MCF 10A (cell line): Measurements from ENCODE around the gene RDM1. TPM values are rescaled to one million over a fixed set of nuclear protein-coding genes. Genes with fewer than 3 reads are reported as not detected.

Source experiments
- BruUV-seq: library from RNA; stranded (reverse); fragments of 400-500 nt; replicated peaks from 2 replicates; lab custom pipeline; 2021; lab: Mats Ljungman, UMichigan
- CTCF ChIA-PET: fragments of 300-600 bp; sonication (Branson Sonifier 250); formaldehyde crosslinking; extraction: SDS; loops from one replicate; lab custom pipeline; 2021; ENCODE audit warnings: antibody characterized with exemption, inconsistent platforms; lab: Yijun Ruan, JAX
- POLR2A ChIA-PET: fragments of 300-600, 350-650 bp; sonication (Branson Sonifier 250); formaldehyde crosslinking; extraction: SDS; loops from one replicate; lab custom pipeline; 2020; ENCODE audit warnings: antibody characterized with exemption, inconsistent platforms; lab: Yijun Ruan, JAX
- DNase-seq: peaks from one replicate; pipeline ENCODE4 v3.0.0-alpha.2; 2018; ENCODE audit not compliant: unreplicated experiment
- H3K27ac Mint-ChIP-seq: one replicate; pipeline ENCODE4 v1.8.0; 2022; ENCODE audit warnings: mild to moderate bottlenecking, low read depth, mixed read lengths; ENCODE audit not compliant: unreplicated experiment
- H3K27me3 Mint-ChIP-seq: one replicate; pipeline ENCODE4 v1.8.0; 2022; ENCODE audit warnings: mixed read lengths; ENCODE audit not compliant: insufficient read depth, unreplicated experiment
- H3K36me3 Mint-ChIP-seq: one replicate; pipeline ENCODE4 v1.8.0; 2022; ENCODE audit warnings: mild to moderate bottlenecking, moderate library complexity, mixed read lengths; ENCODE audit not compliant: insufficient read depth, unreplicated experiment
- H3K4me1 Mint-ChIP-seq: one replicate; pipeline ENCODE4 v1.8.0; 2022; ENCODE audit warnings: mixed read lengths; ENCODE audit not compliant: insufficient read depth, unreplicated experiment
- H3K4me3 Mint-ChIP-seq: one replicate; pipeline ENCODE4 v1.8.0; 2022; ENCODE audit warnings: mild to moderate bottlenecking, moderate library complexity, mixed read lengths; ENCODE audit not compliant: unreplicated experiment
- H3K9me3 Mint-ChIP-seq: one replicate; pipeline ENCODE4 v1.8.0; 2022; ENCODE audit warnings: mixed read lengths; ENCODE audit not compliant: unreplicated experiment
- intact Hi-C: fragments of 100-400 bp; cut with micrococcal nuclease; formaldehyde crosslinking; loops from 2 replicates; pipeline ENCODE4 v1.14.1; 2022
- total RNA-seq: library from RNA; stranded (reverse); gene quantifications from 2 replicates; pipeline ENCODE4 v1.2.3, GENCODE V29; 2022
- TF ChIP-seq, protein P1 (sequence below): fragments of 200-600 bp; IDR thresholded peaks from one replicate; pipeline ENCODE4 v1.8.0; 2022; ENCODE audit warnings: antibody characterized with exemption, mild to moderate bottlenecking; ENCODE audit not compliant: unreplicated experiment

Gene RDM1
- total RNA-seq, 1 experiment from 2014 or later = 2.6 TPM

DNA sequence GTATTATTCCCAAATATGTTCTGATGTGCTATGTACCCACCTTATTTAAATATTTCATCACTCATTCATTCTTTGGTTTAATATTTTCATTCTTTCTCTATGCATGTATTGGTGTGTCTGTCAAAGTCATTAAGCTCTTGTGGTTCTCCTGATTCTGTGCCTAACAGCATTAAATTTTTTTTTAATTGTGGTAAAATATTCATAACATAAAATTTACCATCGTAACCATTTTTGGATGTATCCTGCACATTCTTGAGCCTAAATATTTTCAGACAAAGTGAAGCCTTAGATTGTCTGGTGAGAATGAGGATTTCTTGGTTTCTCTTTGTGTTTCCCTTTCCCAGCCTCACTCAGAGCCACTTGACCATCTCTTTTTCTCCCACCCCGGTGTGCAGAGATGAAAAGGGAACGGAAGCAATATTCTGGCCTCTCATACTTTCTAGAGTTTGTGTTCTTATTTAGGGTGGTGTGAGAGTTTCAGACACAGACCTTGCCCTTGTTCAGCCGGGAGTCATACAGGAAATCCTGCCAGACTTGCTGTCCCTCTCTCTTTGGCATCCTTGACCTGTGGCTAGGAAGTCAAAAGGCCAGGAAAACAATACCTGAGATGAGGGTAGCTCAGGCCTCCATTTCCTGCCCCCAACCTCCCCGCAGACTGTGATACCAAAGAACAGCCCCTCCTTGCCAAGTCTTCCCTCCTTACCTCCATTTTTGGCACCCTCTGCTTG, 55.3 kb downstream of the RDM1 start:
- intact Hi-C loops = no loop called here
- ChIA-PET CTCF (no interaction called here), POLR2A (interaction anchor here (0.6 kb wide), 1 partner anchor 10 kb away, joined by 3 read pairs; no protein-coding TSS in a partner anchor)
- TF ChIP-seq, protein P1, sequence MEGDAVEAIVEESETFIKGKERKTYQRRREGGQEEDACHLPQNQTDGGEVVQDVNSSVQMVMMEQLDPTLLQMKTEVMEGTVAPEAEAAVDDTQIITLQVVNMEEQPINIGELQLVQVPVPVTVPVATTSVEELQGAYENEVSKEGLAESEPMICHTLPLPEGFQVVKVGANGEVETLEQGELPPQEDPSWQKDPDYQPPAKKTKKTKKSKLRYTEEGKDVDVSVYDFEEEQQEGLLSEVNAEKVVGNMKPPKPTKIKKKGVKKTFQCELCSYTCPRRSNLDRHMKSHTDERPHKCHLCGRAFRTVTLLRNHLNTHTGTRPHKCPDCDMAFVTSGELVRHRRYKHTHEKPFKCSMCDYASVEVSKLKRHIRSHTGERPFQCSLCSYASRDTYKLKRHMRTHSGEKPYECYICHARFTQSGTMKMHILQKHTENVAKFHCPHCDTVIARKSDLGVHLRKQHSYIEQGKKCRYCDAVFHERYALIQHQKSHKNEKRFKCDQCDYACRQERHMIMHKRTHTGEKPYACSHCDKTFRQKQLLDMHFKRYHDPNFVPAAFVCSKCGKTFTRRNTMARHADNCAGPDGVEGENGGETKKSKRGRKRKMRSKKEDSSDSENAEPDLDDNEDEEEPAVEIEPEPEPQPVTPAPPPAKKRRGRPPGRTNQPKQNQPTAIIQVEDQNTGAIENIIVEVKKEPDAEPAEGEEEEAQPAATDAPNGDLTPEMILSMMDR = no peak
- H3K9me3 Mint-ChIP-seq = no peaks in the 10 kb centered on the region
- BruUV-seq = no TSS peak
- DNase-seq = no peak
- H3K4me1 Mint-ChIP-seq = peaks cover 5% of the 10 kb centered on the region
- no peaks in the 10 kb centered on the region for H3K27me3 Mint-ChIP-seq
- H3K36me3 Mint-ChIP-seq = no peaks in the 10 kb centered on the region
- no peak overlapping the region for H3K4me3 Mint-ChIP-seq
- H3K27ac Mint-ChIP-seq = no peak overlapping the region

DNA sequence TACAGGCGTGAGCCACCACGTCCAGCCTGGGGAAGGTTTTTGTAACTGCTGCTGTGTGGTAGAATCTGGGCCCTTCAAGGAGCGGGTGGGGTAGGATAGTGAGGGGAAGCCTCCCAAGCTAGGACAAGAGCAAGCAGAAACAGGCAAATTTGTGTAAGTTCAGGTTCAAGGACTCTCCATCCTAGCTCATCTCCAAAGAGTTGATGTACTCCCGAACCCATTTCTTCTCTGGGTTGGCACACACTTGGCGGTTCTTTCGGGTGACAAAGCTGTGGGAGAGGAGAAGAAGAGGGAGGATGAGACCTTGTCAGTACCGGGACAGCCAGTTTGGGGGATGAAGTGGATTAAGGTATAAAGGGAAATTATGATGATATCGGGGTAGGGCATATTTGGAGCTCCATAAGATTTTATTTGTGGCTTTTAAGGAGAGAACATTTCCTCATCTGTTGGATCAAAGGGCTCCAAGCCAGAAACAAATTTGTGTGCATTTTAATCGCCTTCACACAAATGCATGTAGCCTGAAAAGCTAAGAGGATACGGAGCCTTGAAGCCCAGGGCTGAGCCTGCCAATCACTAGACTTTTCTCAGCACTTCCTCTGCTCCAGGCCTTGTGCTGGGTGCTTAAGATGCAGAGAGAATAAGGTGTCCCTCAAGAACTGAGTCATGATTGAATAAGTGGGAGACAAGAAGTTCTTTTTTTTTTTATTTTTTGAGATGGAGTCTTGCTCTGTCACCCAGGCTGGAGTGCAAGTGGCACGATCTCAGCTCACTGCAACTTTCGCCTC, 58.2 kb downstream of the RDM1 start:
- Mint-ChIP-seq H3K27ac (no peak overlapping the region), H3K9me3 (no peaks in the 10 kb centered on the region), H3K4me3 (no peak overlapping the region), H3K36me3 (no peaks in the 10 kb centered on the region), H3K27me3 (no peaks in the 10 kb centered on the region), H3K4me1 (no peaks in the 10 kb centered on the region)
- intact Hi-C loops = no loop called here
- no peak for DNase-seq
- POLR2A ChIA-PET = interaction anchor here (1.3 kb wide), 1 partner anchor 11 kb away, joined by 4 read pairs; no protein-coding TSS in a partner anchor
- CTCF ChIA-PET = interaction anchor here (0.6 to 0.7 kb wide), 4 partner anchors 13 to 259 kb away, joined by 3 to 5 read pairs (median 3); no protein-coding TSS in a partner anchor
- TF ChIP-seq, protein P1 = no peak
- no TSS peak for BruUV-seq

DNA sequence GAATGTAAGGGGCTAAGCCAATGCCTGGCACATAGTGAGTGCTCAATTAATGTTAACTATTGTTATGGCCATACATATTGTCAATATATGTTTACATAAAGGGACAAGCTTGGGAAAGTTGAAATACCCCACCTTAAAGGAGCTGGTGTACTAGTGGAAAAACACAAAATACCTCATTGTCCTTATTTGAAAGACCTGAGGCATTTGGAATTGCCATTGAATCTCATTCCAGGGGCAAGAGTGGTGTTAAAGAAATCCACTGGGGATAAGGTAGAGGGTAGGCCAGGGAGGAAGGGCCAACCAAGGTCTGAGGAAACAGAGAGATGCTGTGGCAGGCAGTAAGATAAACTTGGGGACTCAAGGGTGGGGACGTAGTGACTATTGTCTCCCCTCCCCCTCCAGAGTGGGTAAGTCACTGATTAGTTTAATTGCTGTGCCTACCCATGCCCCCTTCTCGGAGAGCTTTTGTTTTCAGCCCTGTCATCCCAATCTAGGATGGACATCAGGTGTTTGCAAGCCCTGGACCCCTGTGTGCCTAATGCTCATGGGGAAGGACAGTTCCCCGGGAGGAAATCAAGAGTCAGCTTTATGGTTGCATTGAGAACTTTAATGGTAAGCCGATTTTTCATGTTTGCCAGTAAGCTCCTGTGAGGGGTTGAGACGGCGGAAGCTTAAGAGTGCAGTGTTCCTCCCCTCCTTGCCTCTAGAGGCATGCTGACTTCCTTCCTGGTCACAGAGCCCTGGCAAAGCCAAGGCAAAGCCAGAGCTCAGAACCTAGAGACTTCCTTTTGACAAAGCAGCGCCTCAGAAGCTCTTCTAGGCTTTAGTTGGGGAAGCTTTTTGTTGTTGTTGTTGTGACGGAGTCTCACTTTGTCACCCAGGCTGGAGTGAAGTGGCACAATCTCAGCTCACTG, 59.4 kb downstream of the RDM1 start:
- Mint-ChIP-seq H3K9me3 (no peaks in the 10 kb centered on the region), H3K36me3 (no peaks in the 10 kb centered on the region), H3K27ac (no peak overlapping the region), H3K4me3 (no peak overlapping the region), H3K4me1 (peaks cover 5% of the 10 kb centered on the region), H3K27me3 (no peaks in the 10 kb centered on the region)
- ChIA-PET CTCF (interaction anchor here (1.2 kb wide), 1 partner anchor 77 kb away, joined by 3 read pairs; no protein-coding TSS in a partner anchor), POLR2A (interaction anchor here (0.5 to 1.3 kb wide), 3 partner anchors 10 to 103 kb away, joined by 3 to 4 read pairs (median 3); no protein-coding TSS in a partner anchor)
- TF ChIP-seq, protein P1 = no peak
- no TSS peak for BruUV-seq
- DNase-seq = no peak
- intact Hi-C loops = no loop called here
